HCT116 (cell line): ENCODE data around the gene NBAS. TPM values are rescaled to one million over a fixed set of nuclear protein-coding genes. Genes with fewer than 3 reads are reported as not detected.

ENCODE experiments used
- ATAC-seq: fragments of 200-7000 bp; cut with Tn5 transposase; 2 replicates; pipeline ENCODE4 v1.9.1; 2020; ENCODE audit warnings: mild to moderate bottlenecking, moderate library complexity
- BruUV-seq: library from RNA; stranded (reverse); fragments of 400-500 nt; replicated peaks from 2 replicates; lab custom pipeline; 2021; lab: Mats Ljungman, UMichigan
- CTCF ChIA-PET: fragments of 300-600 bp; sonication (Branson Sonifier 250); formaldehyde crosslinking; loops from one replicate; lab custom pipeline; 2021; ENCODE audit warnings: antibody characterized with exemption; lab: Charles Lee
- POLR2A ChIA-PET: fragments of 300-600, 350-600 bp; sonication (Branson Sonifier 250); formaldehyde crosslinking; loops from one replicate; lab custom pipeline; 2021; ENCODE audit warnings: antibody characterized with exemption; lab: Charles Lee
- RAD21 ChIA-PET, 2 experiments: fragments of 300-600 bp; sonication (Branson Sonifier 250); formaldehyde crosslinking; loops; one replicate each; lab custom pipeline; 2023; ENCODE audit warnings: low total read pairs in 2 of 2; ENCODE audit not compliant: uncharacterized antibody in 2 of 2, unreplicated experiment in 2 of 2, low non-redundant PET in 1 of 2; lab: Charles Lee
- DNase-seq: peaks from one replicate; pipeline ENCODE4 v3.0.0-alpha.2; 2010; ENCODE audit warnings: low read depth, low spot score
- H2AFZ ChIP-seq: fragments of 200-600 bp; shearing (Covaris generic), sonication (generic); 2 replicates; pipeline ENCODE4 v1.6.1; 2017; ENCODE audit warnings: low read depth, mixed run types, mixed read lengths, antibody characterized with exemption, low read length; ENCODE audit not compliant: poor library complexity, severe bottlenecking
- H3K27ac ChIP-seq: 2 replicates; pipeline ENCODE4 v1.5.1; 2012; ENCODE audit warnings: low read depth, low read length
- H3K27me3 ChIP-seq: fragments of 200-600 bp; sonication (generic); 2 replicates; pipeline ENCODE4 v1.6.1; 2016; ENCODE audit warnings: mixed run types, low read length, mixed read lengths; ENCODE audit not compliant: insufficient read depth
- H3K36me3 ChIP-seq, 2 experiments: fragments of 200-500 bp in 1 of 2; fragments of 200-600 bp in 1 of 2; sonication (Bioruptor generic) in 1 of 2; sonication (generic) in 1 of 2; 2 replicates each; pipeline versions ENCODE4 v1.5.1 to v1.6.1; 2014 to 2016; ENCODE audit warnings: low read length in 2 of 2, inconsistent platforms in 1 of 2, mixed read lengths in 1 of 2, mixed run types in 1 of 2; ENCODE audit not compliant: insufficient read depth in 2 of 2, control insufficient read depth in 1 of 2
- H3K4me1 ChIP-seq, 2 experiments: fragments of 200-600 bp in 1 of 2; sonication (generic) in 1 of 2; 2 replicates each; pipeline versions ENCODE4 v1.5.1 to v1.6.1; 2012 to 2017; ENCODE audit warnings: low read length in 2 of 2, inconsistent platforms in 1 of 2, mild to moderate bottlenecking in 1 of 2, mixed read lengths in 1 of 2, mixed run types in 1 of 2, moderate library complexity in 1 of 2; ENCODE audit not compliant: insufficient read depth in 2 of 2, control insufficient read depth in 1 of 2
- H3K4me2 ChIP-seq: fragments of 200-600 bp; sonication (generic); 2 replicates; pipeline ENCODE4 v1.6.1; 2017; ENCODE audit warnings: mixed run types, low read length, mixed read lengths
- H3K4me3 ChIP-seq, 2 experiments: fragments of 200-600 bp in 1 of 2; sonication (generic) in 1 of 2; replicated peaks in 1 of 2; 2 replicates each; pipeline ENCODE4 v1.5.1; 2011 to 2016; ENCODE audit warnings: low read length in 2 of 2, control low read depth in 1 of 2, low read depth in 1 of 2, mild to moderate bottlenecking in 1 of 2, mixed read lengths in 1 of 2, mixed run types in 1 of 2
- H3K79me2 ChIP-seq: fragments of 200-600 bp; sonication (generic); 2 replicates; pipeline ENCODE4 v1.6.1; 2017; ENCODE audit warnings: mild to moderate bottlenecking, mixed run types, low read length, moderate library complexity, mixed read lengths; ENCODE audit not compliant: insufficient read depth
- H3K9ac ChIP-seq: fragments of 200-600 bp; sonication (generic); 2 replicates; pipeline ENCODE4 v1.6.1; 2016; ENCODE audit warnings: low read length, mixed read lengths
- H3K9me2 ChIP-seq: fragments of 200-600 bp; sonication (generic), shearing (Covaris generic); 2 replicates; pipeline ENCODE4 v1.6.1; 2017; ENCODE audit warnings: mixed run types, mild to moderate bottlenecking, moderate library complexity; ENCODE audit not compliant: insufficient read depth
- H3K9me3 ChIP-seq, 2 experiments: fragments of 200-500 bp in 1 of 2; fragments of 200-600 bp in 1 of 2; sonication (Bioruptor generic) in 1 of 2; sonication (generic) in 1 of 2; 2 replicates each; pipeline ENCODE4 v1.6.1; 2014 to 2017; ENCODE audit warnings: low read length in 2 of 2, mixed read lengths in 2 of 2, inconsistent platforms in 1 of 2, low read depth in 1 of 2, mild to moderate bottlenecking in 1 of 2, mixed run types in 1 of 2, moderate library complexity in 1 of 2; ENCODE audit not compliant: control insufficient read depth in 1 of 2, insufficient read depth in 1 of 2
- H4K20me1 ChIP-seq: fragments of 200-600 bp; sonication (generic), shearing (Covaris generic); 2 replicates; pipeline ENCODE4 v1.6.1; 2017; ENCODE audit warnings: mixed run types, mild to moderate bottlenecking, moderate library complexity; ENCODE audit not compliant: insufficient read depth
- CBX3 ChIP-seq: IDR thresholded peaks from 2 replicates; pipeline ENCODE4 v1.6.1; 2012; ENCODE audit warnings: low read depth
- ELF1 ChIP-seq: IDR thresholded peaks from 2 replicates; pipeline ENCODE4 v1.6.1; 2012; ENCODE audit warnings: low read depth, borderline replicate concordance
- EZH2 ChIP-seq: fragments of 200-600 bp; sonication (generic); IDR thresholded peaks from 2 replicates; pipeline ENCODE4 v1.6.1; 2017; ENCODE audit warnings: antibody characterized with exemption, mixed run types
- EZH2phosphoT487 ChIP-seq: fragments of 200-600 bp; IDR thresholded peaks from 2 replicates; pipeline ENCODE4 v1.6.1; 2018; ENCODE audit warnings: antibody characterized with exemption, borderline replicate concordance
- FOSL1 ChIP-seq: IDR thresholded peaks from 2 replicates; pipeline ENCODE4 v1.6.1; 2012; ENCODE audit warnings: low read depth
- MAX ChIP-seq: IDR thresholded peaks from 2 replicates; pipeline ENCODE4 v1.6.1; 2012
- POLR2A ChIP-seq: IDR thresholded peaks from 2 replicates; pipeline ENCODE4 v1.7.0; 2011; ENCODE audit warnings: borderline replicate concordance; ENCODE audit not compliant: insufficient read depth, insufficient read length; ENCODE audit errors: extremely low read depth
- POLR2AphosphoS5 ChIP-seq: IDR thresholded peaks from 2 replicates; pipeline ENCODE4 v1.6.1; 2011; ENCODE audit warnings: mild to moderate bottlenecking, low read depth, low read length, moderate library complexity
- SIN3A ChIP-seq: IDR thresholded peaks from 2 replicates; pipeline ENCODE4 v1.6.1; 2012; ENCODE audit warnings: low read depth
- TCF7L2 ChIP-seq: IDR thresholded peaks from 2 replicates; pipeline ENCODE4 v1.7.0; 2011; ENCODE audit warnings: borderline replicate concordance, inconsistent platforms; ENCODE audit not compliant: insufficient read depth, insufficient read length; ENCODE audit errors: extremely low read depth
- YY1 ChIP-seq: IDR thresholded peaks from 2 replicates; pipeline ENCODE4 v1.6.1; 2011; ENCODE audit warnings: low read length, low read depth, moderate library complexity, mild to moderate bottlenecking; ENCODE audit not compliant: insufficient replicate concordance; ENCODE audit errors: extremely low read depth
- ZBTB33 ChIP-seq: IDR thresholded peaks from 2 replicates; pipeline ENCODE4 v1.6.1; 2011; ENCODE audit warnings: mild to moderate bottlenecking, low read length, moderate library complexity; ENCODE audit not compliant: insufficient replicate concordance; ENCODE audit errors: extremely low read depth
- ZFX ChIP-seq: fragments of 450-650 bp; IDR thresholded peaks from 2 replicates; pipeline ENCODE4 v1.6.1; 2017
- ZNF274 ChIP-seq: fragments of 200-500 bp; sonication (Bioruptor generic); IDR thresholded peaks from 2 replicates; pipeline ENCODE4 v1.6.1; 2014; ENCODE audit warnings: mild to moderate bottlenecking, low read depth, low read length, inconsistent platforms
- intact Hi-C: fragments of 100-400 bp; cut with micrococcal nuclease; formaldehyde crosslinking; loops from 2 replicates; pipeline ENCODE4 v1.10.0; 2022
- total RNA-seq: library from RNA; stranded (reverse); gene quantifications from one replicate; pipeline ENCODE4 v1.2.1, GENCODE V29; 2021; ENCODE audit not compliant: unreplicated experiment

Gene NBAS
- total RNA-seq, 1 experiment from 2014 or later: 32.8 TPM

GRCh38 chr2:15223887-15224286 lies 337.2 kb downstream of the NBAS start (continued):
- TF ChIP-seq ZNF274 (no peak), EZH2phosphoT487 (no peak), CBX3 (no peak), TCF7L2 (no peak), ZBTB33 (no peak), MAX (no peak), POLR2A (no peak), ZFX (no peak)

- Histone ChIP-seq H3K4me3 (no peak overlapping the region), H3K4me2 (no peak overlapping the region), H3K9me3 (no peaks in the 10 kb centered on the region), H3K4me1 (no peaks in the 10 kb centered on the region), H3K36me3 (no peaks in the 10 kb centered on the region), H3K9ac (no peak overlapping the region), H2AFZ (no peak overlapping the region), H3K27me3 (no peaks in the 10 kb centered on the region), H4K20me1 (no peaks in the 10 kb centered on the region), H3K9me2 (no peaks in the 10 kb centered on the region), H3K79me2 (no peaks in the 10 kb centered on the region), H3K27ac (no peak overlapping the region)
- ChIA-PET POLR2A (no interaction called here), CTCF (interaction anchor here (0.9 kb wide), 1 partner anchor 49 kb away, joined by 3 read pairs; no protein-coding TSS in a partner anchor), RAD21 (no interaction called here)
- DNase-seq (no peak), ATAC-seq (no peak)
- intact Hi-C loops: no loop called here
- TF ChIP-seq CBX3: no peak
- no peak for TF ChIP-seq EZH2
- no peak for TF ChIP-seq YY1
- TF ChIP-seq ZNF274: no peak
- no peak for TF ChIP-seq POLR2AphosphoS5
- no peak for TF ChIP-seq ELF1
- no peak for TF ChIP-seq FOSL1
- no peak for TF ChIP-seq SIN3A
- no peak for TF ChIP-seq ZBTB33
- BruUV-seq: no TSS peak
These were observed 338.3 kb downstream of the NBAS start for GRCh38 chr2:15222856-15223255.
